RWPE1 (cell line): ENCODE data around the gene CARMIL1.
A peak's percentile ranks its signal among the peaks of the same experiment; 100 is the strongest.

Experiments
- CTCF ChIA-PET: fragments of 350-600 bp; sonication (Branson Sonifier 250); formaldehyde crosslinking; extraction: SDS; loops from one replicate; lab custom pipeline; 2021; lab: Yijun Ruan, JAX
- POLR2A ChIA-PET: fragments of 400-600 bp; formaldehyde crosslinking; extraction: SDS; loops from one replicate; lab custom pipeline; 2020; ENCODE audit warnings: antibody characterized with exemption; ENCODE audit not compliant: low non-redundant PET; lab: Yijun Ruan, JAX
- DNase-seq: peaks from one replicate; pipeline ENCODE4 v3.0.0; 2012; ENCODE audit warnings: low spot score
- H3K27ac ChIP-seq: fragments of 450-650 bp; 2 replicates; pipeline ENCODE4 v1.5.1; 2017
- CTCF ChIP-seq: fragments of 450-650 bp; conservative IDR thresholded peaks from 2 replicates; pipeline ENCODE4 v1.5.1; 2017; ENCODE audit warnings: low read depth, mild to moderate bottlenecking

CARMIL1 gene

DNA sequence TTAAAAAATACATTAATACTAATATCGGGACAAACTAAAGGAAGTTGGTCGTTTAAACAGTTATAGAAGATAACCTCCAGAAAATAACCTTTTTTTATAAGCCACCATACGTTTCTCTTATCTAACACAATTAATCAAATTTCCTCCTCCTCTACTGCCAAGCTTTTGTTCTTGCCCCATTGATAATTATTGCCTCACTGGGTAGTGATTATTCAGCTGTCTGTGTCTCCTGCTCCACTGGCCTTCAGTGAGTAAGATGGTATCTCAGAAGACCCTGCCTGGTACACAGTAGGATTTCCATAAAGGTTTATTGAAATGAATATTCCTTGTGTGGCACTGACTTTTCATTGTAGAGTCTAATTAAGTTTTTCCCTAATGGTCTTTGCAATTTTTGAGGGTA lies 207.4 kb downstream of the CARMIL1 start:
- no peak for TF ChIP-seq CTCF
- POLR2A ChIA-PET, result no interaction called here
- no peak overlapping the region for H3K27ac ChIP-seq
- no peak for DNase-seq
- CTCF ChIA-PET, result interaction anchor here (0.7 kb wide), 1 partner anchor 24 kb away, joined by 3 read pairs; no protein-coding TSS in a partner anchor

GRCh38 chr6:25487012-25487411 lies 207.8 kb downstream of the CARMIL1 start:
- H3K27ac ChIP-seq, result no peak overlapping the region
- POLR2A ChIA-PET, result no interaction called here
- no peak for DNase-seq
- no peak for TF ChIP-seq CTCF
- CTCF ChIA-PET, result interaction anchor here (0.7 kb wide), 1 partner anchor 24 kb away, joined by 3 read pairs; no protein-coding TSS in a partner anchor

GRCh38 chr6:25488156-25488555 lies 209.0 kb downstream of the CARMIL1 start:
- CTCF ChIA-PET, result interaction anchor here (0.6 to 3.6 kb wide), 2 partner anchors 209 to 225 kb away, joined by 5 to 34 read pairs; partner anchors contain the start of gene CARMIL1
- no peak for TF ChIP-seq CTCF
- POLR2A ChIA-PET, result no interaction called here
- no peak overlapping the region for H3K27ac ChIP-seq
- no peak for DNase-seq

GRCh38 chr6:25489399-25489798 lies 210.2 kb downstream of the CARMIL1 start:
- ChIA-PET CTCF (interaction anchor here (0.6 to 3.6 kb wide), 10 partner anchors 9 to 369 kb away, joined by 3 to 34 read pairs (median 6); partner anchors contain the start of gene CARMIL1), POLR2A (interaction anchor here (1.2 kb wide), 1 partner anchor 210 kb away, joined by 3 read pairs; the partner anchor contains the start of gene CARMIL1)
- H3K27ac ChIP-seq, result no peak overlapping the region
- no peak for DNase-seq
- TF ChIP-seq CTCF, result no peak

GRCh38 chr6:25490018-25490801 lies 211.0 kb downstream of the CARMIL1 start:
- peak; percentile 81 for TF ChIP-seq CTCF
- ChIA-PET POLR2A (interaction anchor here (1.2 kb wide), 1 partner anchor 211 kb away, joined by 3 read pairs; the partner anchor contains the start of gene CARMIL1), CTCF (interaction anchor here (0.6 to 3.6 kb wide), 17 partner anchors 10 to 370 kb away, joined by 3 to 34 read pairs (median 4); partner anchors contain the start of gene CARMIL1)
- H3K27ac ChIP-seq, result no peak overlapping the region
- DNase-seq, result peak; percentile 60

GRCh38 chr6:25492951-25493350 lies 213.8 kb downstream of the CARMIL1 start:
- CTCF ChIA-PET, result no interaction called here
- DNase-seq, result no peak
- TF ChIP-seq CTCF, result no peak
- POLR2A ChIA-PET, result no interaction called here
- no peak overlapping the region for H3K27ac ChIP-seq
